WTC11 (cell line): ENCODE measurements around the gene SPSB4. TPM values are rescaled to one million over a fixed set of nuclear protein-coding genes. Genes with fewer than 3 reads are reported as not detected.

Source experiments
- ATAC-seq: fragments of 200-7000 bp; cut with Tn5 transposase; 2 replicates; pipeline ENCODE4 v1.10.0; 2021; ENCODE audit warnings: mild to moderate bottlenecking, moderate library complexity
- CTCF ChIA-PET: fragments of 300-600 bp; sonication (Branson Sonifier 250); formaldehyde crosslinking; loops from one replicate; lab custom pipeline; 2021; ENCODE audit warnings: antibody characterized with exemption; lab: Charles Lee
- POLR2A ChIA-PET: fragments of 350-600 bp; sonication (Branson Sonifier 250); formaldehyde crosslinking; loops from one replicate; lab custom pipeline; 2021; ENCODE audit warnings: antibody characterized with exemption; lab: Charles Lee
- DNase-seq: peaks from one replicate; pipeline ENCODE4 v3.0.0; 2021; ENCODE audit warnings: low spot score
- H3K27ac Mint-ChIP-seq: 2 replicates; pipeline ENCODE4 v1.8.0; 2021; ENCODE audit warnings: mixed read lengths
- H3K27me3 Mint-ChIP-seq: 2 replicates; pipeline ENCODE4 v1.8.0; 2021; ENCODE audit warnings: low read depth, mild to moderate bottlenecking, moderate library complexity, mixed read lengths
- H3K36me3 Mint-ChIP-seq: 2 replicates; pipeline ENCODE4 v1.8.0; 2021; ENCODE audit warnings: mixed read lengths
- H3K4me1 Mint-ChIP-seq: 2 replicates; pipeline ENCODE4 v1.8.0; 2022; ENCODE audit warnings: mixed read lengths
- H3K4me3 Mint-ChIP-seq: 2 replicates; pipeline ENCODE4 v1.8.0; 2021; ENCODE audit warnings: mild to moderate bottlenecking, moderate library complexity, mixed read lengths
- H3K9me3 Mint-ChIP-seq: 2 replicates; pipeline ENCODE4 v1.8.0; 2021; ENCODE audit warnings: mixed read lengths
- FOXP1 ChIP-seq: sonication (generic); formaldehyde crosslinking; IDR thresholded peaks from 2 replicates; pipeline ENCODE4 v1.8.0; 2022; ENCODE audit warnings: missing genetic modification reagents, mild to moderate bottlenecking, moderate library complexity, borderline replicate concordance
- GABPB1 ChIP-seq: sonication (generic); formaldehyde crosslinking; IDR thresholded peaks from 2 replicates; pipeline ENCODE4 v1.8.1; 2023; ENCODE audit warnings: mild to moderate bottlenecking, missing genetic modification reagents
- IRF2 ChIP-seq: sonication (generic); formaldehyde crosslinking; IDR thresholded peaks from 2 replicates; pipeline ENCODE4 v1.8.0; 2022; ENCODE audit warnings: low read depth, missing genetic modification reagents, borderline replicate concordance
- JAZF1 ChIP-seq: fragments of 250-450 bp; sonication (Bioruptor Pico); IDR thresholded peaks from 2 replicates; pipeline ENCODE4 v1.9.0; 2021; ENCODE audit warnings: moderate library complexity, mild to moderate bottlenecking, inconsistent platforms
- NR1H2 ChIP-seq: sonication (generic); formaldehyde crosslinking; IDR thresholded peaks from 2 replicates; pipeline ENCODE4 v1.9.0; 2021; ENCODE audit warnings: mild to moderate bottlenecking, moderate library complexity, missing genetic modification reagents
- NR3C1 ChIP-seq: sonication (generic); formaldehyde crosslinking; conservative IDR thresholded peaks from 2 replicates; pipeline ENCODE4 v1.8.1; 2023; ENCODE audit warnings: low read depth, mild to moderate bottlenecking, missing genetic modification reagents
- PRDM15 ChIP-seq: sonication (generic); formaldehyde crosslinking; IDR thresholded peaks from 2 replicates; pipeline ENCODE4 v1.8.0; 2022; ENCODE audit warnings: missing genetic modification reagents
- PREB ChIP-seq: sonication (generic); formaldehyde crosslinking; IDR thresholded peaks from 2 replicates; pipeline ENCODE4 v1.8.1; 2022; ENCODE audit warnings: mild to moderate bottlenecking, missing genetic modification reagents, moderate library complexity, borderline replicate concordance
- RELA ChIP-seq: sonication (generic); formaldehyde crosslinking; IDR thresholded peaks from 2 replicates; pipeline ENCODE4 v1.8.1; 2022; ENCODE audit warnings: missing genetic modification reagents, mild to moderate bottlenecking, borderline replicate concordance
- RORB ChIP-seq: fragments of 250-450 bp; sonication (Bioruptor Pico); IDR thresholded peaks from 2 replicates; pipeline ENCODE4 v1.9.0; 2021; ENCODE audit warnings: mild to moderate bottlenecking
- ZNF317 ChIP-seq: sonication (generic); formaldehyde crosslinking; IDR thresholded peaks from 2 replicates; pipeline ENCODE4 v1.8.1; 2023; ENCODE audit warnings: low read depth, mild to moderate bottlenecking, moderate library complexity, missing genetic modification reagents, borderline replicate concordance
- ZNF532 ChIP-seq: fragments of 250-450 bp; sonication (Bioruptor Pico); IDR thresholded peaks from 2 replicates; pipeline ENCODE4 v1.9.0; 2021; ENCODE audit warnings: mild to moderate bottlenecking, borderline replicate concordance
- total RNA-seq: library from RNA; stranded (reverse); gene quantifications from 3 replicates; pipeline ENCODE4 v1.2.3, GENCODE V29; 2021
- TF ChIP-seq, protein P1 (sequence below): fragments of 250-450 bp; sonication (Bioruptor Pico); IDR thresholded peaks from 2 replicates; pipeline ENCODE4 v1.9.0; 2021; ENCODE audit warnings: mild to moderate bottlenecking
- TF ChIP-seq, protein P2 (sequence below): sonication (generic); formaldehyde crosslinking; IDR thresholded peaks from 2 replicates; pipeline ENCODE4 v1.8.1; 2023; ENCODE audit warnings: mild to moderate bottlenecking, missing genetic modification reagents
- TF ChIP-seq, protein P3 (sequence below): sonication (generic); formaldehyde crosslinking; IDR thresholded peaks from 2 replicates; pipeline ENCODE4 v1.8.1; 2023; ENCODE audit warnings: mild to moderate bottlenecking, missing genetic modification reagents, borderline replicate concordance

The SPSB4 gene
- total RNA-seq, 1 experiment from 2014 or later: 19.7 TPM

DNA sequence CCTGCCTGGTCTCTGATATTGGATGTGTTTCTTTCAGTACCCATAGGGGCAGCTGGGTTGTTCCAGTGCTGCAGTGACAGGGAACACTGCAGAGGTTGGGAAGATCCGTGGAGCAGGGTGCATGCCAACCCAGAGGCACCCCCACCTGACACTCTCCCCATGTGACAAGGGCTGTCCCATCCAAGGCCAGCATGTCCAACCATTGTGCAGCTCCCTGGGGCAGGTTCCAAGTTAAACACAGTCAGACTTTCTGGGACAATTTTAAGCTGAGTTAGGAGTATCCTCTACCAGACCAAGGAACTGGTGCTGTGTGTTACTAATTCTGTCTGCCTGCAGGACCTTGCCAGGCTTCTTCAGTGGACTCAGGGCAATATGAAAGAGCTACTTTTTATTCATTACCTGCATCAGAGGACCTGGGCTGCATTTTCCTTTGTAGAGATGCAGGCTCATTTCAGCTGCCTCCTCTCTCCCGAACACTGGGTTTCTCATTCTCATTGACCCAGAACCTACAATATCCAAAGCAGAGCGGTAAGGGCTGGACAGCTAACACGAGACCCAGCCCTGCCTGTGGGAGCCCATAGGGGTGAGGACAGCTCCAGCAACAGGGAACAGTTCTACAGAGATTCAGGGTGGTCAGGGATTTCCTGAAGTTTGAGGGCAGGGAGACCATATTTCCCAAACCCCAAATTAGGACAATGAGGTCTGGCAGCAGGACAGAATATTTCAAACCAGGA is 72.7 kb downstream of the SPSB4 start (continued):
- TF ChIP-seq, protein P1, sequence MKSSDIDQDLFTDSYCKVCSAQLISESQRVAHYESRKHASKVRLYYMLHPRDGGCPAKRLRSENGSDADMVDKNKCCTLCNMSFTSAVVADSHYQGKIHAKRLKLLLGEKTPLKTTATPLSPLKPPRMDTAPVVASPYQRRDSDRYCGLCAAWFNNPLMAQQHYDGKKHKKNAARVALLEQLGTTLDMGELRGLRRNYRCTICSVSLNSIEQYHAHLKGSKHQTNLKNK: no peak
- TF ChIP-seq FOXP1 (CRISPR knock-in tag) (no peak), IRF2 (CRISPR knock-in tag) (no peak), RORB (no peak), JAZF1 (CRISPR knock-in tag) (no peak), NR1H2 (CRISPR knock-in tag) (no peak), ZNF317 (CRISPR knock-in tag) (no peak), PRDM15 (CRISPR knock-in tag) (no peak)

DNA sequence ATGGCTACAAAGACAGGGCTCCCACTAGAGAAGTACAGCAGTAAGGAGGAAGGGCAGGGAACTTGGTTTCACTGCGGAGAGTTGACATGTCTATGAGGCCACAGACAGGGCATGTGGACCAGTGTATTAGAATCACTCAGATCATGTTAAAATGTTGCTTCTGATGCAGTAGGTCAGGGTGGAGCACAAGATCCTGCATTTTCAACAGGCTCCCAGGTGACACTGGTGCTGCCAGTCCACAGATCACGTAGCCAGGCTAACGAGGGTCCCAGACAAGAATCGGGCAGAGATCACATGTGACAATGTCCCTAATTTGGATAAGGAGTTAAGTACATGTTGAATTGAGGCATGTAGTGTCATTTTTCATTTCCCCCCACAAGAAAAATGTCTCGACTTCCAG is 73.6 kb downstream of the SPSB4 start:
- Mint-ChIP-seq H3K27me3 (no peaks in the 10 kb centered on the region; the same call in 1 of the 2 replicates), H3K4me1 (no peaks in the 10 kb centered on the region), H3K4me3 (no peak overlapping the region), H3K27ac (no peak overlapping the region), H3K9me3 (0 out of 2 replicates have a peak, but pooled peaks cover 3% of the 10 kb centered on the region), H3K36me3 (no peaks in the 10 kb centered on the region)
- DNase-seq: no peak
- ATAC-seq: no peak
- POLR2A ChIA-PET: no interaction called here
- CTCF ChIA-PET: interaction anchor here (1.1 kb wide), 1 partner anchor 9 kb away, joined by 7 read pairs; no protein-coding TSS in a partner anchor
- no peak for TF ChIP-seq NR3C1

GRCh38 chr3:141125351-141125750 is 74.2 kb downstream of the SPSB4 start:
- Mint-ChIP-seq H3K4me3 (no peak overlapping the region), H3K4me1 (no peaks in the 10 kb centered on the region), H3K27ac (no peak overlapping the region), H3K27me3 (no peaks in the 10 kb centered on the region; the same call in 1 of the 2 replicates), H3K9me3 (no peaks in the 10 kb centered on the region), H3K36me3 (no peaks in the 10 kb centered on the region)
- ATAC-seq: no peak
- ChIA-PET CTCF (interaction anchor here (0.8 kb wide), 1 partner anchor 10 kb away, joined by 5 read pairs; no protein-coding TSS in a partner anchor), POLR2A (no interaction called here)
- DNase-seq: no peak
- TF ChIP-seq, protein P2, sequence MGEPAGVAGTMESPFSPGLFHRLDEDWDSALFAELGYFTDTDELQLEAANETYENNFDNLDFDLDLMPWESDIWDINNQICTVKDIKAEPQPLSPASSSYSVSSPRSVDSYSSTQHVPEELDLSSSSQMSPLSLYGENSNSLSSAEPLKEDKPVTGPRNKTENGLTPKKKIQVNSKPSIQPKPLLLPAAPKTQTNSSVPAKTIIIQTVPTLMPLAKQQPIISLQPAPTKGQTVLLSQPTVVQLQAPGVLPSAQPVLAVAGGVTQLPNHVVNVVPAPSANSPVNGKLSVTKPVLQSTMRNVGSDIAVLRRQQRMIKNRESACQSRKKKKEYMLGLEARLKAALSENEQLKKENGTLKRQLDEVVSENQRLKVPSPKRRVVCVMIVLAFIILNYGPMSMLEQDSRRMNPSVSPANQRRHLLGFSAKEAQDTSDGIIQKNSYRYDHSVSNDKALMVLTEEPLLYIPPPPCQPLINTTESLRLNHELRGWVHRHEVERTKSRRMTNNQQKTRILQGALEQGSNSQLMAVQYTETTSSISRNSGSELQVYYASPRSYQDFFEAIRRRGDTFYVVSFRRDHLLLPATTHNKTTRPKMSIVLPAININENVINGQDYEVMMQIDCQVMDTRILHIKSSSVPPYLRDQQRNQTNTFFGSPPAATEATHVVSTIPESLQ: no peak
- no peak for TF ChIP-seq GABPB1 (CRISPR knock-in tag)
- no peak for TF ChIP-seq NR1H2 (CRISPR knock-in tag)
- no peak for TF ChIP-seq ZNF532 (CRISPR knock-in tag)
- no peak for TF ChIP-seq RELA (CRISPR knock-in tag)
- TF ChIP-seq PREB: no peak
- TF ChIP-seq, protein P1: no peak
- TF ChIP-seq, protein P3, sequence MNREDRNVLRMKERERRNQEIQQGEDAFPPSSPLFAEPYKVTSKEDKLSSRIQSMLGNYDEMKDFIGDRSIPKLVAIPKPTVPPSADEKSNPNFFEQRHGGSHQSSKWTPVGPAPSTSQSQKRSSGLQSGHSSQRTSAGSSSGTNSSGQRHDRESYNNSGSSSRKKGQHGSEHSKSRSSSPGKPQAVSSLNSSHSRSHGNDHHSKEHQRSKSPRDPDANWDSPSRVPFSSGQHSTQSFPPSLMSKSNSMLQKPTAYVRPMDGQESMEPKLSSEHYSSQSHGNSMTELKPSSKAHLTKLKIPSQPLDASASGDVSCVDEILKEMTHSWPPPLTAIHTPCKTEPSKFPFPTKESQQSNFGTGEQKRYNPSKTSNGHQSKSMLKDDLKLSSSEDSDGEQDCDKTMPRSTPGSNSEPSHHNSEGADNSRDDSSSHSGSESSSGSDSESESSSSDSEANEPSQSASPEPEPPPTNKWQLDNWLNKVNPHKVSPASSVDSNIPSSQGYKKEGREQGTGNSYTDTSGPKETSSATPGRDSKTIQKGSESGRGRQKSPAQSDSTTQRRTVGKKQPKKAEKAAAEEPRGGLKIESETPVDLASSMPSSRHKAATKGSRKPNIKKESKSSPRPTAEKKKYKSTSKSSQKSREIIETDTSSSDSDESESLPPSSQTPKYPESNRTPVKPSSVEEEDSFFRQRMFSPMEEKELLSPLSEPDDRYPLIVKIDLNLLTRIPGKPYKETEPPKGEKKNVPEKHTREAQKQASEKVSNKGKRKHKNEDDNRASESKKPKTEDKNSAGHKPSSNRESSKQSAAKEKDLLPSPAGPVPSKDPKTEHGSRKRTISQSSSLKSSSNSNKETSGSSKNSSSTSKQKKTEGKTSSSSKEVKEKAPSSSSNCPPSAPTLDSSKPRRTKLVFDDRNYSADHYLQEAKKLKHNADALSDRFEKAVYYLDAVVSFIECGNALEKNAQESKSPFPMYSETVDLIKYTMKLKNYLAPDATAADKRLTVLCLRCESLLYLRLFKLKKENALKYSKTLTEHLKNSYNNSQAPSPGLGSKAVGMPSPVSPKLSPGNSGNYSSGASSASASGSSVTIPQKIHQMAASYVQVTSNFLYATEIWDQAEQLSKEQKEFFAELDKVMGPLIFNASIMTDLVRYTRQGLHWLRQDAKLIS: no peak
